SJSA1 (cell line): ENCODE results near the gene DOK4. TPM values are rescaled to one million over a fixed set of nuclear protein-coding genes. Genes with fewer than 3 reads are reported as not detected.

ENCODE experiments used
- DNase-seq, 2 experiments: peaks; one replicate each; pipeline ENCODE4 v3.0.0-alpha.2; 2015 to 2020; ENCODE audit warnings: low spot score in 2 of 2, low read depth in 1 of 2
- H3K27ac ChIP-seq: fragments of 250-450 bp; sonication (Bioruptor Pico); 2 replicates; pipeline ENCODE4 v1.5.1; 2020; ENCODE audit warnings: mild to moderate bottlenecking, moderate library complexity
- H3K27me3 ChIP-seq: fragments of 250-450 bp; sonication (Bioruptor Pico); replicated peaks from 2 replicates; pipeline ENCODE4 v1.5.1; 2020; ENCODE audit warnings: mild to moderate bottlenecking, moderate library complexity
- H3K36me3 ChIP-seq: fragments of 250-450 bp; sonication (Bioruptor Pico); 2 replicates; pipeline ENCODE4 v1.5.1; 2020; ENCODE audit warnings: mild to moderate bottlenecking
- H3K4me1 ChIP-seq: fragments of 250-450 bp; sonication (Bioruptor Pico); replicated peaks from 2 replicates; pipeline ENCODE4 v1.6.1; 2021; ENCODE audit warnings: mild to moderate bottlenecking
- H3K4me3 ChIP-seq: fragments of 250-450 bp; sonication (Bioruptor Pico); 2 replicates; pipeline ENCODE4 v1.5.1; 2020; ENCODE audit warnings: mild to moderate bottlenecking
- H3K9me3 ChIP-seq: fragments of 250-450 bp; sonication (Bioruptor Pico); replicated peaks from 2 replicates; pipeline ENCODE4 v1.5.1; 2020; ENCODE audit warnings: mild to moderate bottlenecking
- total RNA-seq: library from RNA; depleted of rRNA; stranded (reverse); fragments of >200 nt; shearing (Covaris generic); gene quantifications from 2 replicates; pipeline ENCODE4 v1.2.3, GENCODE V29; 2014; rRNA removed

The DOK4 gene
- total RNA-seq, 1 experiment from 2014 or later: 5.6 TPM

GRCh38 chr16:57422026-57422944 is 64.0 kb downstream of the DOK4 start:
- H3K4me1 ChIP-seq: peaks cover 33% of the 10 kb centered on the region
- peaks cover 2% of the 10 kb centered on the region for H3K36me3 ChIP-seq
- H3K4me3 ChIP-seq: no peak overlapping the region
- peak; percentile 70 to 75 for DNase-seq
- no peak overlapping the region for H3K27ac ChIP-seq
- no peaks in the 10 kb centered on the region for H3K27me3 ChIP-seq
- no peaks in the 10 kb centered on the region for H3K9me3 ChIP-seq

Other genes with a start within 250 kb of the DOK4 start
- gene ARL2BP, start 241.2 kb downstream of the DOK4 start, total RNA-seq: 115 and 118 TPM in 2 replicates
- not detected in 2 replicates for gene PLLP, start 201.8 kb downstream of the DOK4 start, total RNA-seq
- not detected in 2 replicates for gene CCL22, start 127.7 kb downstream of the DOK4 start, total RNA-seq
- gene CX3CL1, start 114.0 kb downstream of the DOK4 start, total RNA-seq: 0.18 and 0.38 TPM in 2 replicates
- gene CCL17, start 81.7 kb downstream of the DOK4 start, total RNA-seq: not detected in 2 replicates
- 77.5 and 78.7 TPM in 2 replicates for gene CIAPIN1, start 39.1 kb downstream of the DOK4 start, total RNA-seq
- gene COQ9, start 39.0 kb downstream of the DOK4 start, total RNA-seq: 34.6 and 41.5 TPM in 2 replicates
- 129 and 200 TPM in 2 replicates for gene POLR2C, start 23.8 kb downstream of the DOK4 start, total RNA-seq
- 13.4 and 24.5 TPM in 2 replicates for gene CCDC102A, start 50.1 kb upstream of the DOK4 start, total RNA-seq
- gene ADGRG5, start 56.1 kb upstream of the DOK4 start, total RNA-seq: not detected in 2 replicates
- 0.47 TPM in 1 of 2 replicates, not detected in the other for gene ADGRG1, start 142.1 kb upstream of the DOK4 start, total RNA-seq
- gene ADGRG3, start 181.8 kb upstream of the DOK4 start, total RNA-seq: not detected in 2 replicates
- not detected in 2 replicates for gene DRC7, start 208.3 kb upstream of the DOK4 start, total RNA-seq
- 15.8 and 17.7 TPM in 2 replicates for gene KATNB1, start 249.3 kb upstream of the DOK4 start, total RNA-seq